Left ventricle myocardium inferior (tissue), 1 donor: ENCODE data around the gene PRRX2. TPM values are rescaled to one million over a fixed set of nuclear protein-coding genes. Genes with fewer than 3 reads are reported as not detected.
A peak's percentile ranks its signal among the peaks of the same experiment; 100 is the strongest.

ENCODE experiments used
- DNase-seq: peaks from one replicate; pipeline ENCODE4 v3.0.0-alpha.2; 2020
- H3K27ac ChIP-seq: fragments of 200-600 bp; replicated peaks from 2 replicates; pipeline ENCODE4 v1.8.0; 2021
- H3K27me3 ChIP-seq: fragments of 200-600 bp; 2 replicates; pipeline ENCODE4 v1.8.0; 2021; ENCODE audit warnings: low read depth
- H3K36me3 ChIP-seq: fragments of 200-600 bp; 2 replicates; pipeline ENCODE4 v1.8.0; 2021
- H3K4me1 ChIP-seq: fragments of 200-600 bp; 2 replicates; pipeline ENCODE4 v1.8.0; 2021
- H3K4me3 ChIP-seq: fragments of 200-600 bp; 2 replicates; pipeline ENCODE4 v1.8.0; 2021; ENCODE audit warnings: mild to moderate bottlenecking, moderate library complexity
- H3K9me3 ChIP-seq: fragments of 200-600 bp; replicated peaks from 2 replicates; pipeline ENCODE4 v1.8.0; 2021
- intact Hi-C: fragments of 100-400 bp; cut with micrococcal nuclease; formaldehyde crosslinking; loops from one replicate; pipeline ENCODE4 v1.11.0; 2022
- total RNA-seq: library from RNA; stranded (reverse); fragmentation: NEBNext Ultra II Directional; extraction: Animal tissue kit (Norgen Biotek cat#: 25700); gene quantifications from one replicate; pipeline ENCODE4 v1.2.1, GENCODE V29; 2021
- TF ChIP-seq, protein P1 (sequence below): fragments of 200-600 bp; IDR thresholded peaks from 2 replicates; pipeline ENCODE4 v1.8.0; 2021; ENCODE audit warnings: antibody characterized with exemption, mild to moderate bottlenecking, borderline replicate concordance
- donor health status: DM: no; HTN: yes; CAD: no; lungs with severe emphysema.

PRRX2 gene
- total RNA-seq, 1 donor from 2014 or later, result 0.85 TPM

DNA sequence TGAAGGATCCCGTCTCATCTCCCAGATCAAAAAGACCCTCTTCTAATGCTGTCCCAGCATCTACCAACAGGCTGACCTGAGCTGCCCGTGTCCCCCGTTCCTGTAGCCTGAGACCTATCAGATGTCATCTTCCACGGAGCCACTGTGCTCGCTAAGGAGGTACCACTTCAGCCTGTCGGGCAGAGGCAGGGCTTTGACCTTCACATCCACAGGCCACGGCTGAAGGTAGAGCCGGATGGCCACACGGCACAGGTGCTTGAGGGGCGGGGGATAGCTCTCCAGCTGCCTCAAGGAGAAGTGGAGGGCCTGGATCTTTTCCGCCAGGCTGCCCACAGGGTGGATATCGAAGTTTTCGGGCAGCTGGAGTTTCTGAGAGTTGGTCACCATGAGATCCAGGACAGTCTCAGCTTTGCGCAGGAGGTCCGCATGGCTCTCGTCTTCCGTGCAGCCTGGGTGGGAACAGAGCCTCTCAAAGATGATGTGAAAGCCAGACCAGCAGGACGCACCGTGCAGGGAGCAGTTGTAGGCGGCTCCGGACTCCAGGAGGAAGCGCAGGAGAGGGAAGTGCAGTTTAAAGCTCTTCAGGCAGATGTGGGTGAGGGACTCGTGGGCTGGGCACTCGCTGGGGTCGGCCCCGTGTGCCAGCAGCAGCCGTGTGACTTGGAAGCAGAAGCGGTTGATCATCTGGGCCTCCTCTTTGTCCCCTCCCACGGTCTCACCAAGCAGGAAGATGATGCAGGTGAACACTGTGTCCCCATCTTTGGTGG lies 27.6 kb upstream of the PRRX2 start:
- DNase-seq, result no peak
- no peaks in the 10 kb centered on the region for H3K27me3 ChIP-seq
- H3K27ac ChIP-seq, result no peak overlapping the region
- intact Hi-C loops, result no loop called here
- H3K36me3 ChIP-seq, result peaks cover 68% of the 10 kb centered on the region
- no peak overlapping the region for H3K4me3 ChIP-seq
- H3K4me1 ChIP-seq, result peaks cover 36% of the 10 kb centered on the region
- no peaks in the 10 kb centered on the region for H3K9me3 ChIP-seq
- TF ChIP-seq, protein P1, sequence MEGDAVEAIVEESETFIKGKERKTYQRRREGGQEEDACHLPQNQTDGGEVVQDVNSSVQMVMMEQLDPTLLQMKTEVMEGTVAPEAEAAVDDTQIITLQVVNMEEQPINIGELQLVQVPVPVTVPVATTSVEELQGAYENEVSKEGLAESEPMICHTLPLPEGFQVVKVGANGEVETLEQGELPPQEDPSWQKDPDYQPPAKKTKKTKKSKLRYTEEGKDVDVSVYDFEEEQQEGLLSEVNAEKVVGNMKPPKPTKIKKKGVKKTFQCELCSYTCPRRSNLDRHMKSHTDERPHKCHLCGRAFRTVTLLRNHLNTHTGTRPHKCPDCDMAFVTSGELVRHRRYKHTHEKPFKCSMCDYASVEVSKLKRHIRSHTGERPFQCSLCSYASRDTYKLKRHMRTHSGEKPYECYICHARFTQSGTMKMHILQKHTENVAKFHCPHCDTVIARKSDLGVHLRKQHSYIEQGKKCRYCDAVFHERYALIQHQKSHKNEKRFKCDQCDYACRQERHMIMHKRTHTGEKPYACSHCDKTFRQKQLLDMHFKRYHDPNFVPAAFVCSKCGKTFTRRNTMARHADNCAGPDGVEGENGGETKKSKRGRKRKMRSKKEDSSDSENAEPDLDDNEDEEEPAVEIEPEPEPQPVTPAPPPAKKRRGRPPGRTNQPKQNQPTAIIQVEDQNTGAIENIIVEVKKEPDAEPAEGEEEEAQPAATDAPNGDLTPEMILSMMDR, result no peak

- intact Hi-C loops, result no loop called here
- H3K27me3 ChIP-seq, result no peaks in the 10 kb centered on the region
- H3K4me1 ChIP-seq, result peaks cover 32% of the 10 kb centered on the region
- H3K4me3 ChIP-seq, result no peak overlapping the region
- DNase-seq, result no peak
- TF ChIP-seq, protein P1, result no peak
- H3K9me3 ChIP-seq, result no peaks in the 10 kb centered on the region
- no peak overlapping the region for H3K27ac ChIP-seq
- peaks cover 56% of the 10 kb centered on the region for H3K36me3 ChIP-seq
Measured at GRCh38 chr9:129639034-129639630, 26.3 kb upstream of the PRRX2 start.

GRCh38 chr9:129639756-129640085 lies 25.7 kb upstream of the PRRX2 start:
- Histone ChIP-seq H3K4me3 (no peak overlapping the region), H3K27ac (no peak overlapping the region), H3K9me3 (no peaks in the 10 kb centered on the region), H3K36me3 (peaks cover 50% of the 10 kb centered on the region), H3K4me1 (peaks cover 32% of the 10 kb centered on the region), H3K27me3 (no peaks in the 10 kb centered on the region)
- TF ChIP-seq, protein P1, result no peak
- DNase-seq, result no peak
- intact Hi-C loops, result loop anchor here (10.0 kb wide), 1 partner anchor 145 kb away; no protein-coding TSS in a partner anchor

DNA sequence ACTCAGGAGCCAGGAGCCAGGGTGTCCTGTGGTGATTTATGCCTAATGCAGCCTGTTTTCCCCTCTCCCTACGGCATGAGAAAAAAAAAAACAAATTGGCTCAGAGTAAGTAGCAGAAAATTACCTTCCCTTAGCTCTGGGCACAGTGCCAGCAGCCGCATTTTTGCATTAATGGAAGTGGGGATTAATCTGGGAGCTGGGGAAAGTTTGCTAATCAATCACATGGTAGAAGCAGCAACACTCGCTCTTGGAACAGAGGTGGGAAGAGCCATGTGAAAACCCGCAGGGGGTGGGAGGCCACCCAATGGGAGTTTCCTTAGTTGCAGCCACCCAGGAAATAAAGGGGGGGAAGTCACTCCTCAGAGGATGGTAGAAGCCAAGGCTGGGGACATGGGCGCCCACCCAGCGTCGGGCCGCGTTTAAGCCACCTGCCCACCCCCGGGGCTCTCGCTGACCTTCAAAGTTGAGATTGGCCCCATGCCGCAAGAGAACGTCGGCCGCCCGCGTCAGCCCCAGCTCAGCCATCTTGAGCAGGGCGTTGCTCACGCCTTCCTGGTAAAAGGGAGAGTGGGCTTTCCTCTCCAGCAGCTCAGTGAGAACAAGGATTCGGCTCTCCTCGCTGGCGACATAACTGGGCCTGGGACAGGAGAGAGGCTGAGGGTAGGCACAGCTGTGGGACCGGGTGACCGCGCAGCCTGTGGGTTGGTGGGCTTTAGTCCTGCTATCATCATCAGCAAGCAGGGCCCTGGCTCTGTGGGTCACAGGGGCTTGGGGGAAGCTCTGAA lies 25.2 kb upstream of the PRRX2 start:
- no peaks in the 10 kb centered on the region for H3K27me3 ChIP-seq
- DNase-seq, result no peak
- peaks cover 44% of the 10 kb centered on the region for H3K36me3 ChIP-seq
- intact Hi-C loops, result loop anchor here (10.0 kb wide), 1 partner anchor 145 kb away; no protein-coding TSS in a partner anchor
- H3K27ac ChIP-seq, result no peak overlapping the region
- peak overlapping the region; percentile 99 for H3K4me3 ChIP-seq
- H3K9me3 ChIP-seq, result no peaks in the 10 kb centered on the region
- peaks cover 32% of the 10 kb centered on the region for H3K4me1 ChIP-seq
- TF ChIP-seq, protein P1, result no peak

DNA sequence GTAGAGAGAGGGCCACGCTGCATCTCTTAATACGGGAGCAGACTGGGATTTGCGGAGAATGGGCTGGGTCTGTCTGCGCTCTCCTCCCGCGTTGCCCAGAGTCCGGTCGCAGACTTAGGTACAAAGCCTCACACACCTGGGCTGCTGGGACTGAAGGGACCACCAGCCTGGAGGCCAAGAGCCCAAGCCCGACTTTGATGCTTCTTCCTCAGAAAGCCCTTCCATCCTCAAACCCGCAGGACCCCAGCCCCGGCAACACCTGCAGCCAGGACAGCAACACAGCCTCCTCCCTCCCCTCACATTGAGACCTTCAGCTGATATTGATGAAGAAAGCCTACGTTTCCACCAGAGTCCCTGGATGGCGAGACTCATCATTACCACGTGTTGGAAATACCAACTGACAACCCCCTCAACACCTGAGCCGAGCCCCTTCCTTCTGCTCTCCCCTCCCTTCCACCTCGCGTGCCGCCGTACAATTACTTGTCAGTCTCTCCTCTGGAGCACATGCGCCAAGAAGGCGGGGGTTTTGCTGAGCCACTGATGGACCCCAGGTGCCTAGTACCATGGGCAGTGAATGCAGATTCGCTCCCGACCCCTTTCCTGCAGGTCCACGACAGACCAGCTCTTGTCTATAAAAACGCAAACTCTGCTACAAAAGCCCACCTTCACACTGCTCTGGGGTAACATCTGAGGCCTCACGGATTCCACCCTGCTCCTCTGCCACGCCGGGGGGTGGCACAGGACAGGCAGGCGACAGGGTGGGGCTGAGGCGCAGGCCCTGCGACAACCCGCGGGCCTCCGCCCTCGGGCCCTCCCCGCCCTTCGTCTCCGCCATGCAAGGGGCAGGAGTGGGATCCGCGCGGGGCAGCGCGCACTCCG lies 24.3 kb upstream of the PRRX2 start:
- peaks cover 32% of the 10 kb centered on the region for H3K4me1 ChIP-seq
- peak overlapping the region; percentile 90 for H3K27ac ChIP-seq
- TF ChIP-seq, protein P1, result no peak
- intact Hi-C loops, result loop anchor here (10.0 kb wide), 1 partner anchor 144 kb away; no protein-coding TSS in a partner anchor
- H3K27me3 ChIP-seq, result no peaks in the 10 kb centered on the region
- peak overlapping the region; percentile 99 for H3K4me3 ChIP-seq
- H3K36me3 ChIP-seq, result peaks cover 36% of the 10 kb centered on the region
- no peak for DNase-seq
- H3K9me3 ChIP-seq, result no peaks in the 10 kb centered on the region
